HG03439 (cell line): ENCODE results near the gene PRR33.

ENCODE experiments used
- ATAC-seq: cut with Tn5 transposase; IDR thresholded peaks from one replicate; pipeline ENCODE4 v1.9.1; 2021; ENCODE audit warnings: mild to moderate bottlenecking, moderate library complexity; ENCODE audit not compliant: unreplicated experiment

Gene PRR33

GRCh38 chr11:1866776-1867175, 24.9 kb downstream of the PRR33 start:
- ATAC-seq: no peak

GRCh38 chr11:1866226-1866625, 25.5 kb downstream of the PRR33 start:
- no peak for ATAC-seq

DNA sequence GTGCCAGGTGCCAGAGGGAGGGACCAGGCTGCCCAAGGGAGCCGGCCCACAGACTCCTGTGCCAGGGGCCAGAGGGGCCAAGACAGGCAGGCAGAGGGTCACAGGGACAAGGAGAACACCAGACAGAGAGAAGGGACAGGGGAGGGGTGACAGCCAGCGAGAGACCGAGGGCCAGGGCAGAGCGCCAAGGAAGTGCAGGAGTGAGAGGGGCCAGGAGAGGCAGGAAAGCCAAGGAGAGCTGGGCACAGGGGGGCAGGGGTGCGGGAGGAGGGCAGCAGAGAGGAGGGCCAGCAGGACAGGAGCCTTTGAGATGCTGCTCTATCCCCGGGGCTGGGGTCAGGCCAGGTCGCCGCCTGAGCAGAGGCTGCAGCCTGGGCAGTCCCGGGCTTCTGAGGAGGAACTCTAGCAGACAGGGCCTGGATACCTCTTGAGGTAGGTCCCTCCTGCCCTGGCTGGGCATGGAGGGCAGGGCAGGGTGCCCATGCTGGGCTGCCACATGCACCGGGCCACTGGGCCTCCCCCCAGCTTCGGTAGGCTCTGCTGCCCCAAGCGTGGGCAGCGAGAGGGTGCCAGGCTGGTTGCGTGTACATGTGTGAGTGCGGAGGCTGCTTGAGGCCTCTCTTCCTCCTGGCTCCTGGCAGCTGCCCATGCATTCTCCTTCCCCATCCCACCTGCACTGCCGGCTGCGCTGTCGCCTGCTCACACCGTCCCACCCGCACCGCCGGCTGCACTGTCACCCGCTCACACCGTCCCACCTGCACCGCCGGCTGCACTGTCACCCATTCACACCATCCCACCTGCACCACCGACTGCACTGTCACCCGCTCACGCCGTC, 26.6 kb downstream of the PRR33 start:
- no peak for ATAC-seq

GRCh38 chr11:1864231-1864630, 27.5 kb downstream of the PRR33 start:
- no peak for ATAC-seq

- ATAC-seq: no peak
Measured at GRCh38 chr11:1863352-1864216, 28.1 kb downstream of the PRR33 start.

GRCh38 chr11:1862588-1863351, 28.9 kb downstream of the PRR33 start:
- ATAC-seq: no peak

- no peak for ATAC-seq
Measured at GRCh38 chr11:1861435-1862411, 30.0 kb downstream of the PRR33 start.

DNA sequence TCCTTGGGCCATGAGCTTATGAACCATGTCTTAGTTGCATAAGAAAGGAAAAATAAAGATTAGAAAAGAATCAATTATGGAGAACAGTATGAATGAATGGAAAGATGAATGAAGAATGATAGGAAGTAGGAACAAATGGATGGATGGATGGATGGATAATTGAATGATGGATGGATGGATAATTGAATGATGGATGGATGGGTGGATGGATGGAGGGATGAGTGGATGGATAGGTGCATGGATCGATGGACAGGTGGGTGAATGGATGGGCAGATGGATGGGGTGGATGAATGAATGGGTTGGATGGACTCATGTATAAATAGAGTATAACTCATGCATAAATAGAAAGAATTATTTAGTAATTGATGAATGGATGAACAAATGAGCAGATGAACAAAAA, 31.6 kb downstream of the PRR33 start:
- no peak for ATAC-seq

GRCh38 chr11:1859004-1859403, 32.7 kb downstream of the PRR33 start:
- ATAC-seq: no peak

DNA sequence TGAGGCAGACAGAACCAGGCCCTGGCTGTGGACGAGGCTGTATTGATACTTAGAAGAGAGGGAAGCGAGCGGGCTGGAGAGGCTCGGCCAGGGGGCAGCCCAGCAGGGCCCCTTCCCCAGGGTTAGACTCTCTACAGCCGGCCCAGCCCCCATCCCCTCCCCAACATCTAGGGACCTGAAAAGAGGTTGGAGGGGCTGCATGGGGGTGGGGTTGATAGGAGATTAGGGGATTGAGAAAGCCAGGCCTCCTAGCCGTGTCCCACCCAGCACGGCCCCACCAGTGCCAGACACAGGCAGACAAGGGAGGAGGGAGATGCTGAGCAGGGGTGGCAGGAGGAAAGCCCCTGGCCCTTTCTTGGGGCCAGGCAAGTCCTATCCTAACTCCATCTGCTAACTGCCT, 33.1 kb downstream of the PRR33 start:
- no peak for ATAC-seq

GRCh38 chr11:1858154-1858553, 33.5 kb downstream of the PRR33 start:
- ATAC-seq: no peak

- ATAC-seq: no peak
Measured at GRCh38 chr11:1857064-1857463, 34.6 kb downstream of the PRR33 start.

- no peak for ATAC-seq
Measured at GRCh38 chr11:1856306-1857005, 35.2 kb downstream of the PRR33 start.

- no peak for ATAC-seq
Measured at GRCh38 chr11:1855886-1856265, 35.8 kb downstream of the PRR33 start.

- peak; percentile 33 for ATAC-seq
Measured at GRCh38 chr11:1854949-1855885, 36.5 kb downstream of the PRR33 start.

DNA sequence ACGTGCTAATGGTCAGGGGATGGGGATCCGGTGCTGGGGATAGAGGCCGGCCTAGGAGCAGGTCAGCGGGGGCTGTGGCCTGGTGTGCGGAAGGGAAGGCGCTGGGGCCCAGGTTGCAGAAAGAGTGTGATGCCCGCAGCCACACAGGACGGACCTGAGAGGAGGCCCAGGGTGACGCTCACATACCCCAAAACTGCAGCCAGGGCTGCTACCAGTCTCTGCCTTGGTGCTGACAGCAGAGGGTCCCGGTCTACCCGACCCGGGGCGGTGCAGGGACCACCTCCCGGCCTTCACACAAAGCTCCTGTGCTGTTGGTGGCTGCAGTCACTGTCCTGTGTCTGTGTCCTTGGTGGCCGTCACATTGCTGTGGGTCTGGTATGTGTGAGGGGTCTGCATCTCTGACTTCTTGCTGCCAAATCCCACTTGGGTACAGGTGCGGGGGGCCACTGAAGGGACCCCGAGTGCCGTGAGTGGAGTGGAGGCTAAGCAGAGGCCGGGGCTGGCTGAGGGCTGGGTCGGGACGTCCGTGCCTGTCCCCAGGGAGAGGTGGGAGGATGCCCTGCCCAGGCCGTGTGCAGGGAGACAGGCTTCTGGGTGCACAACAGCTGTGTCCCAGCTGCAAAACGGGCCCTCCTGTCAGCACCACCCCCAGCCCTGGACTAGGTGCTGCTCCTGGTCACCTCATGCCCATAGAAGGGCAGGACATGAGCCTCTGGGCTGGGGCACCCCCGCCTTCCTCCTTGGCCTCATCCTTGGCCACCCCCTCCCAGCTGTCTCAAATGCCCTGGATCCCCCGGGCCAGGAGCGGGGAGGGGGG, 37.4 kb downstream of the PRR33 start:
- ATAC-seq: peak; percentile 18

DNA sequence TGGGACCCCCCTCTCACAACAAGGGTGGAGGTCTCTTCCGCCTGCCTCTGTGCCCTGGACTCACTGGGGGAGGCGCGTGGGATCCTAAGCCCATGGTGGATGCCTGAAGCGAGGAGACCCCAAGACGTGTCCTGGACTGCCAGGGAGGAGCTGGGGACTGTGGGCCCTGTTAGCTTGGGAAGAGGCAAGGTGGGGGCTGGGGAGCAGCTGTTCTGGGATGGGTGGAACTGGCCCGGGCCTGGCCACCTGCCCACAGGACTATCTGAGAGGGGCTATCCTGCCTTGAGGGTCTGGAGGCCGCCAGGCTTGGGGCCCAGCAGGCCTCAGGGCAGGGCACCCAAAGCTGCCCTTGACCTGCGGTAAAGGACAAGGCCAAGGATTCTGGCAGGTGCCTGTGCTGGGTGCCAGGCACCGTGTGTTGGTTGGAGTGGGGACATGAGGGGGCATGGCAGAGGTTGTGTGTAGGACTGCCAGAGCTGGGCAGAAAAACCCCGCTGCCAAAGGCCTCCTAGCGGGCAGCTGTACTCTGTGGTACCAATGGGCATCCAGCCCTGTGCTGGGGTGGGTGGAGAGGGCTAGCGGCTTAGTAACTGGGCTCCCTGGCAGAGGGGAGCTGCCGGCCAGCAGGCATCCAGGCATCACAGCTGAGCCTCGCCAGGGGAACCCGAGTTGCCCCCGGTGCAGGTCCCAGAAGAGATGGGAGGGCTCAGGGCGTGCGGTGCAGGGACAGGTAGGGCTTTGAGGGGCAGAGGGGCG, 38.1 kb downstream of the PRR33 start:
- no peak for ATAC-seq
